Activated effector memory CD4-positive, alpha-beta T cell treated with anti-CD3 and anti-CD28 coated beads, Interleukin-2, amount 50 U/mL, for 16 hours (primary cell): ENCODE data around the gene EHD1.

Experiments used
- DNase-seq: peaks from one replicate; pipeline ENCODE4 v3.0.0-alpha.2; 2020

Gene EHD1

DNA sequence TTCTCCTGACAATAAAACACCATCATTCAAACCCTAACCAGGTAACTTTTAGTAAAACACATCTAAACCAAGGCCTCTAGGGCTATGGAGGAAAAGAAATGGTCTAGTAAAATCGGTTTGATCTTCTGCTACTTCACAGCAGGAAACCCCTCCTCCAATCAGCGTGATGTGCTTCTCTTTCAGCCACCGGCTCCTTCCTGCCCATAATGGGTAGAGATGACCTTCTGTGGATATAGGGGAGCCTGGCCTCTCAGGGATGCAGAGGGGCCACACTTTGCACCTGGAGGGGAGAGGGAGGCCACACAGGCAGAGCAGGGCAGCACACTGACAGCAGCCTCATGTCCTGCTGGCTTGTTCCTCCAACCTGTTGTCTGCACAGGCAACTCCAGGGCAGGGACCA lies 6.9 kb downstream of the EHD1 start:
- DNase-seq: no peak

DNA sequence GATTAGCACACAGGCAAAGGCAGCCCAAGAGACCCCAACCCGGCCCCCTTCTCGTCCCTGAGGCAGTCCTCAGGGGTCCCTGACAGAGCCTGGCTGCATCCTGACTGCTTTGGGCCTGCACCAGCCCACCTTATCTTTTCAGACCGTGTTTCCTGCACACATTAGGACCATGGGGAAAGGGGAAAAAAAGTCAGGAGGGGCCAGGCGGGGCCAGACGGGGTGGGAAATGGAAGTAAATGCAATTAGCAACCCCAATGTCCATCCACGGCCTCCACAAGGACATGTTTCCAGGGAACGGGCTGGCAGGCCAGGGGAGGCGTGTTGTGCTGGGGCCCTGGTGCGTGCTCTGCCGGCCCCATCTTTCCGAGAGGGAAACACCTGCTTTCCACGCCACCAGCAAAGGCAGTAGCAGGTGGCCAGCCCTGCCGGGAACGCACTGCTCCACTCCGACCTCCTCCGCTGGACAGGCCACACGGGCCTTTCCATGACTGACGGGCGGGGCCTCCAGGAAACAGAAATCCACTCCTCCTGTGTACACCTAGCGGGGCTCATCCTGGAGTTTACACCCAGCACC lies 7.4 kb downstream of the EHD1 start:
- no peak for DNase-seq

DNA sequence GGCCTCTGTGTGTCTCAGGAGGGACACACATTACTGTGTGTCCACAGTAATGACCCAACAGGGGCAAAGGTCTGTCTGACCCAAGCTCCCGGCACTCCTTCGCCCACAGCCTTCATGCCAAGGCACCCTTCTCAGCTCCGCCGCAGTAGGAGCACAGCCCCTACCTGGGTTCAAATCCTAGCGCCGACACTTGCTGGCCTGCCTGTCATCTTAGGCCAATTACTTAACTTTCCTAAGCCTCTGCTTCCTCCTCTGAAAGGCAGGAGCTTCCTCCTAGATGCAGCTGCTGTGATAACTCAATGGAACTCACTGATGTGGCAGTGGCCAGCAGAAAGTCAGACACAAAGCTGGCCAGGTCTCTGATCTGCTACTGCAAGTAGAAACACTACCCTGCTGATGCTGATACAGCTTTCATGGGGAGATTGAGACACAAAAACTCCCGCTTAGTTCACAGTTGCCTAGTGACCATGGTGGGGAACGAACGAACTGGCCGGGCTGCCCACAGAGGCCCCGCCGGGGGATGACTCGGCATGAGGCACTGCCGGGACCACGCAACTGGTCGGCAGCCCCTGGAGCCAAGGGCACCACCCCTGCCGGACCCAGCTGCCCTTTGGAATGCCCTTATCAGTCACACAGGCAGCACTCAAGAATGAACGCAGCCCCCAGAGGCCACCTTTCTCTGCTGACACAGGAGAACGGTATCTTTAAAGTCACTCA lies 8.1 kb downstream of the EHD1 start:
- DNase-seq: no peak

DNA sequence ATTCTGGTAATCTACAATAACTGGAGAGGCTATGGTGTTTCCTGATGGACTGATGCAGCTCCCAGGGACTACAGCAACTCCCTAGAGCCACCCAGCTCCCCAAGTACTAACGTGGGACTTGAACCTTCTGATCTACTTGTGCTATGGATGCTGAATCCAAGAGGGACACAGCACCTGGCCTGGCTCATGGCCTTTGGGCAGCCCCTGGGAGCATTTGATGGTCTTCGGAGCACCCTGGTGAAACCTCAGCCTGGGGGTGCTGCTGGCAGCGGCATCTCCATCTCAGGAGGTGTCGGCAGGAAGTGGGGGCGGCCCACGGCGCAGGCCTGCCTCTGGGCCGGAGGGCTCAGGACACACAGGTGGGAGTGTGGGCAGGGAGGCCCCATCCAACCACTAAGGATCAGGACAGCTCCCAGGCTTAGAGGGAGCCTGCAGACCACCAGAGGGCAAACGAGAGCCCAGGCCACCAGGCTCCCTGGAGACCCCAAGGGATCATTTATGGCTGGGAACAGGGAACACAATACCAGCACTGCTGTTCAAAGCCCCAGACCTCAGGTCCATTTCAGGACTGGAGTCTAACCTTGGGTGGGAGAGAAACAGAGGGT lies 8.7 kb downstream of the EHD1 start:
- DNase-seq: peak; percentile 77

DNA sequence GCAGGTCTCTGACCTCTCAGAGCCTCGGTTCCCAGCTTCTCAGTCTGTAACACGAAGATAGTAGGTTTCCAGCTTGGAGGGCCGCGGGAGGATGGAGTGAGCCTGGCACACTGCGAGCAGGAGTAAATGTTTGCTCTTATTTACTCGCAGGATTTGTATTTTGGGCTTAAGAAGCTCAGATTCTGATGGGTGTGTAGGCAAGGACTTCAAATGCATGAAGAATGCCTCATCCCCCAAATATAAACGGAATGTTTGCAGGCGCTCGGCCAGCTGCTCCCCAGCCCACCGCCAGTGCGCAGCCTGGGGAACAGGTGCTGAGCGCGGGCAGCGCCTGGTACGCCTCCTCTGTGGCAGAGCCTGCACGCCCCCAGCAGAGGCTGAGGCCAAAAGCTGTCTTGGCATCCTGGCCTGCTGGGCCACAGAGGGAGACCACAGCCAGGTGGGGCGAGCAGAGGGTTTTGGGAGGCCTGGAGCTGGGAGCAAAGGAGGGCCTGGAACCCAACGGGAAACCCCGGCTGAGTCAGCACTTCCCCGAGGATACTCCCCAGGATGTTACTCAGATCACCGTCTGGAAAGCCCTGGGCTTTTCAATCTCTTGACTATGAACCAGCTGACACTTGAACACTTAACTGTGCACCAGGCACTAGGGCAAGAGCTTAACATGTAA lies 9.4 kb downstream of the EHD1 start:
- peak; percentile 83 for DNase-seq

DNA sequence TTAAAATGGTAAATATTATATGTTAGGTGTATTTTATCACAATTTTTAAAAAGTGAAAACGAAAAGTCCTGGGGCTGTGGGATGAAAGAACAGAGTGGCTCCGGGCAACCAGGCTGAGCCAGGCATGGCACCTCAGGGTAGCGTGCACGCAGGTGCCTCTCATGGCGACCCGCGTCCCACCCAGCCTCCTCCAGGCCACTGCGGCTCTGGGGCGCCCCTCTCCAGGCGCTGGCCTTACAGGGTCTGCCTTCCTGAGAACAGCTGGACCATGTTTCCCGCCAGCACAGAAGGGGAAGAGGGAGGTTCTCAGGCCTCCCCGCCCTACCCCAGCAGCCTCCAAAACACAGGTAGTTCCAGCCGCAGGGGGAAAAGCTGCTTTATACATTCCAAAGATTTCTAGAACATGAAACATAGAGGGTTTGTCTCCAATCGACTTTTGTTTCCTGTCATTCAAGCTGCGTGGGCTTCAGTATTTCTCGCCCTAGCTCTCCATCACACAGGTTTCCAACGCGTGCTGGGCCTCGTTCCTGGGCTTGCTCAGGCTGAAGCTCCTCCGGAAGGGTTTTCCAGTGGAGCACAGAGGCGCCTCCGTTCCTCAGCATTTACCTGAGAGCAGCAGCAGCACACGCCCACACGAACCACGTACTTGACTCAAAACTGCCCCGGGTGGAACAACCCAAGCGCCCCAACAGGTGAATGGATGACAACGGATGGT lies 10.5 kb downstream of the EHD1 start:
- DNase-seq: no peak

DNA sequence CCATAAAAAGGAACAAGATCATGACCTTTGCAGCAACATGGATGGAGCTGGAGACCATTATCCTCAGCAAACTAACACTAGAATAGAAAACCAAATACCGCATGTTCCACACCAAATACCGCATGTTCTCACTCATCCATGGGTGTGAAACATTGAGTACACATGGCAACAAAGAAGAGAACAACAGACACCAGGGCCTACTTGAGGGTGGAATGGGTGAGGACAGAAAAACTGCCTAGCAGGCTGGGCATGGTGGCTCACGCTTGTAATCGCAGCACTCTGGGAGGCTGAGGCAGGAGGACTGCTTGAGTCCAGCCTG lies 12.3 kb downstream of the EHD1 start:
- DNase-seq: no peak

DNA sequence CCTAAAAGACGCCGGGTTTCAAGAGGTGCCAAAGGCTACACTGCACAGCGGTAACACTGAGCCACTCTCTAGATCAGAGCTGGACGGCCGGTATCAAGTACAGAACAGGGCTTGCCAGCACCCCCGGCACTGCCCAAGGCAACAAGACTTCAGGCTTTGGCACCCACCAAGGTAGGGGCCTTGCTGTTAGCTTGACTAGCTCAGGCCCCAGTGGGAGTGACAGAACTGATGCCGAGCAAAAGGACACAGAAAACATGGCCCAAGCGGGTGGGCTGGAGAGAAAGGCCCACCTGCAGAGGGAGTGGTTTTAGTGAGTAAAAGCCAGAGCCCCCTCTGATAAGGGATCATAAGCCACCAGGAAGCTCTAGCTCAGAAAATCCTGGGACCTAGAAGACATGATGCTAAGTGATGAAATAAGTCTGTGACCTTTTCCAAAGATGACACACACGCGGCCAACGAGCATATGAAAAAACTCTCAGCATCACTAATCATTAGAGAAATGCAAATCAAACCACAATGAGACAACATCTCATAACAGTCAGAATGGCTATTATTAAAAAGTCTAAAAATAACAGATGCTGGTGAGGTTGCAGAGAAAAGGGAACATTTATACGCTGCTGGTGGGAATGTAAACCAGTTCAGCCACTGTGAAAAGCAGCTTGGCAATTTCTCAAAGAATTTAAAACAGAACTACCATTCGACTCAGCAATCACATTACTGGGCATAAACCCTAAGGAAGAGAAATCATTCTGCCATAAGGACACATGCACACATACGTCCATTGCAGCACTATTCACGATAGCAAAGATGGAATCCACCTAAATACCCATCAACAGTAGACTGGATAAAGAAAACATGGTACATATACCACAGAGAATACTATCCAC lies 12.9 kb downstream of the EHD1 start:
- peak; percentile 79 for DNase-seq

DNA sequence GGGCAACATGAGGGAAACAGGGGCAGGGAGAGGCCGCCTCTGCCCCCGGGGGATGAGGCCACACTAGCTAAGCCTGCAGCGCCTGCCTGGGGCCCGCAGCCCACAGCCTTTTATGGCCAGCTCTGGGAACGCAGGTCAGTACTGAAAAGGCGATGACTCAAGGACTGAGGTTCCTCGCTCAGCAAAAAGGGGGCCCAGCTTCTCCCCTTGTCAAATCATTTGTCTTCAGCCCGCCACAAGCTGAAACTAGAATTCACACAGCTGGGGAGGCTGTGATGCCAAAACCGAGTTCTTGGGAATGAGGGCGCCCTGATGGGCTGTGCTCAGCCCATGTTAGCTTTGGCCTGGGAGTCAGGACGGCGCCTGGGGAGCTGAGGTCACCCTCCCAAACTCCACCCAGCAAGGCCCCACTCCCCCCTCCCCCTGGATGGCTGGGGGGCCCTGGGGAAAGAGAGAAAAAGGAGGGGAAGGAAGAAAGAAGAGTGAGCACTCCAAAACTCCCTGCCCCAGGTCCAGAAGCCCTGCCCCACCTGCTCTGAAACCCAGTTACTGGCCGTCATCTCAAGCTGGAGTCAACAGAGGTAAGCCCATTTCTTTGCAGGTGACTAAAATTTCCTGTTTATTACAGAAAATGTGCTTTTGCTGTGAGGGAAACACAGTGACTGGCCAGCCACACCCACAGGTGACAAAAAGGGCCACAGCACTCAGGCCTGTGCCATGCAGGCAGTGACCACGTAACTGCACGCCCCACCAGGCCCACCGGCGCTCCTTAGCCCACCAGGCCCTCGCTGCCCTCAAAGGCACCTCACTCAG lies 13.7 kb downstream of the EHD1 start:
- peak; percentile 80 for DNase-seq

DNA sequence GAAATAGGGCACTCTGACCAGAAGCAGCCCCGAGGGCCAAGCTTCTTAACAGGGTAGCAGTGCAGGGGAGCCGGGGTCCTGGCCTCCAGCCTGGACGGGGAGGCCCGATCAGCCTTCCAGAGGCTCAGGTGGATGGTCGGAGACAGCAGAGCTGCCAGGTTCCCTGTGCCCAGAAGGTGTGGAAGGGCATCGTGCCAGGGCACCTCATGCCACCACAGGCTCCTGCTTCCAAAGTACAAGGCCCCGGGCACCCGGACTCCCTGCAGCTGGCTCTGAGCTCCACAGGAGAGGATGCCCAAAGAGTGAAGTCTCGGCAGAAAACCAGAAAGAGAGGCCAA lies 14.3 kb downstream of the EHD1 start:
- no peak for DNase-seq

DNA sequence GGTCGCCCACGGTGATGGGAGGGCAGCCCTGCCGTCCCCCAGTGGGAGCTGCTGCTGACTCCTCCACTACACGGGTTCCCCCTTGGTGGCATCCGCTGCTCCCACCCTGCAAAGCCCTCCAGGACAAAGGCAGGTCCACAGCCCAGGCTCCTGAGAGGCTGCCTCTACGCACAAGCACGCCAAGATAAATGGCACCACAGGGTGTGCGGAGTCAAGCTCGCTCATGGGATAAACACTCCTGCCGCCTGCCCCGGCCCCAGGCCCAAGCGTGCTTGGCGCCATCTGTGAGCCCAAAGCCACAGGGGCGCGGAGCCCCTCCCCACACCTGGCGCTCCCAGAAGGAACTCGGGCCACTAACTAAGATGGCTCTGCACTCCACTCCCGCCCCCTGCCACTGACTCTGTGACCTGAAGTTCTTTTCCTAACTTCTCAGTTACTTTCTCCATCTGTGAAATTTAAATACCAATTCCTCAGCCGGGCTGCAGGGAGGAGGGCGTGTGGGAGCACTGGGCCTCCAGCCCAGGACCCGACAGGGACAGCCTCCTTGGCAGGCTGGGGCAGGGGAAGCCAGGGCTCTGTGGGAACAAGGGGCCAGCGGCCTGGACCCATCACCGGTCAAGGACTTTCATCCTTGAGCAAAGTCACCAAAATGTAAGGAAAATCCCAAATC lies 14.9 kb downstream of the EHD1 start:
- no peak for DNase-seq

DNA sequence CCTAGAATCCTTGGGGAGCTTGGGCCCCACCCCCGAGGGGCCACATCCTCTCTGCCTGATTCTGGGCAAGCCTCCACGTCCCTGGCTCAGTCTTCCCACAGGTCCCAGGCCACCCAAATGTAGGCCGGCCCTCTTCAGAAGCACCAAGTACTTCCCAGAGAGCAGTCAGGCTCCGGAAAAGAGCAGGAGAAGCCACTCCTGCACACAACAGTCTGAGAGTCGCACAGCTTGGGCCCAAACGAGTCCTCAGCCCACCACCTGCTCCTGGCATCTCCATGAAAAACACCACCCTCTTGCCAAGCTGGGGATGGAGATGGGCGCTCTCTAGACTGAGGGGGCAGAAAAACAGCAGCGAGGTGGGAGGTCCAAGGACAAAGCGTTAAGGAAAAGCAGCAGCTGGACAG lies 15.4 kb downstream of the EHD1 start:
- no peak for DNase-seq

DNA sequence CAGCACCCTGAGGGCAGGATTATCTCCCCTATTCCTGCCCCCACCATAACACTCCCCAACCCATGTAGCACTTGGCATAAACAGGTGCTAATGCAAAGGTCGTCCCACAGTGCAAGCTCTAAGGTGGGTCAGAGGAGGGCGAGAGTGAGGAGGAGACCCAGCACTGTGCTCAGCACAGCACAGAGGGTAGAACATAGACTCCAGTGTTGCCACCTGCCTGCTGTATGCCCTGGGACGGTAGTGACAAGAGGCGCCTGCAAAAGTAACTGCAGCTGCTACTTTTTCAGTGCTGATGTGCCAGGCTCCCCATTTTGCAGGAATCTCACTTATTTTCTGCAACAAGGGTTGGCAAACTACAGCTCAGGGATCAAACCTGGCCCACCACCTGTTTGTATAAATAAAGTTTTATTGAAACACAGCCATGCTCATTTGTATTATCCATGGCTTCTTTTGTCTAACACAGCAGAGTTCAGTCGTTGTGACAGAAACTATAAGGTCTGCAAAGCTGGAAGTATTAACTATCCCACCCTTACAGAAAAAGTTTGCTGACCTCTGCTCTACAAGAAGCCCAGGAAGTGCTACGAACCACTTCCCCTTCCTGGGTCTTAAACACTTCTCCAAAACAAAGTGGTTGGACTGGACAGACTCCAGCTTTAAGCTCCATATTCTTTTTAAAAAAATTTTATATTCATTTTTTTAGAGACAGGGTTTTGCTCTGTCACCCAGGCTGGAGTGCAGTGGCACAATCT lies 17.0 kb downstream of the EHD1 start:
- no peak for DNase-seq

DNA sequence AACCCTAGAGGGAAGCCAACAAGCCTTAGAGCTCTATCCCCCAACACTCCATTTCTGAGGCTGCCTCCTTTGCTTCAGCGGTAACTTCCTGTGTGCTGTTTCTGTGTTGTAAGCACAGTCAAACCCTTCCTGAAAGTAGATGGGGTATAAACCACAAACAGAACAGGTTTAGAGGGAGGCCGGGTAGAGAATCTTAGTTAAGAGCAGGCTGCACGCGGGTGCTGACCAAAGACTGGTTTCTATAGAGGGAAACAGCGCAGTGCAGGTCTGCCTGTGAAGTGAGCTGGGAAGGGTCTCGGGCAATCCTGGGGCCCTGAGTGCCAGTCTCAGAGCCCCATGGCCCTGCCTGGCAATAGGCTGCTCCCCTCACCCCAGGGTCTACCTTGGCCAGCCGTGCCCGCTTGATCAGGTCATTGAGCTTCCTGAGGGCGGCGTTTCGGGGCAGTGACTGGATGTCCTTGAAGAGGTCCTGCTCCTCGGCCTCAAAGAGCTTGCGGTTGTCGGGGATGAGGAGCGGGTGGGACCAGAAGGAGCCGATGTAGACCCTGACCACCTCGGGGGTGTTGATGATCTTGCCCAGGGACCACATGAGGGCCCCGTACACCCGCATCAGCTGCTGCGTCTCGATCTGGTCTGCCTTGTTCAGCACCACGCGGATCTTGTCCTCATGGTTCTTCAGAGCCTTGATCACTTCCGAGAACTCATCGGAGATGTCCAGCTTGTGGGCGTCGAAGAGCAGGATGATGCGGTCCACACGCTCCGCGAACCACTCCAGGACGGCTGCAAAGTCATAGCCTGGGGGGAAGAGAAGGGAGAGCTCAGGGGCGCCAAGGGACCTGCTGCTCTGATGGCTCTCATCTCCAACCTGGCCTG lies 18.6 kb downstream of the EHD1 start:
- peak; percentile 84 for DNase-seq

DNA sequence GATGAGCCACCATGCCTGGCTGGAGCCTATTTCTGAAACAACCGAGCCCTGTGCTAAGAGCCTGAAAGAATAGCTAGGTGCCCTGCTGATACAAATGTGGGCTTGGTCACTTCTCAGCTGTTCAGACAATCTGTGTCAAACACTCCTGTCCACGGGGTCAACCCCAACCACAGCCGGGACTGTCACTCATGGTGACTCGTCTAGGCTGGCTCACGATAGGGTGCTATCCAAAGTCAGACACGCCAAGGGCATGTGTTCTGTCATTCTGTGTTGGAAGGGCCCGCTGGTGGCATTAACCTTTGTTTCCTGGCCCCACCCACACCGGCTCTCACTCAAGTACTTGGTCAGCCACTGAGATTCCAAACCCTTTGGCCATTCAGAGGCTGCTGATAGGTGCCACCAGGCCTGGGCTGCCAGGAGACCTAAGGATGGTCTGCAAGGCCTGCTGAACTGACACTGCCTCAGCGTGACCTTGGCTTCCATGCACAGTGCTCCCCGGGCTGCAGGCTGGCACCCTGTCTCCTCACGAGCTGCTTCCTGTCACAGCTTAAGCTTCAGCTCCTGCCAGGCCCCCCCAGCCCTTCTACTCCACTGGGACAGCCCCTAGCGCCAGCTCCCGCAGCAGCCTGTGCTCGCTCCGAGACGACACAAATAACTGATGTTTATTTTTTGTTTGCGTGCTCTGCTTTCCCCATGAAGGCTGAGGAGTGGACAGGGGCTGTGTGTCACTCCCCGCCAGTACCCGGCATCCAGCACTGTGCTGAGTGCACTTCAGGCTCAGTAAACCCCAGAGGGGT lies 19.8 kb downstream of the EHD1 start:
- peak; percentile 87 for DNase-seq

DNA sequence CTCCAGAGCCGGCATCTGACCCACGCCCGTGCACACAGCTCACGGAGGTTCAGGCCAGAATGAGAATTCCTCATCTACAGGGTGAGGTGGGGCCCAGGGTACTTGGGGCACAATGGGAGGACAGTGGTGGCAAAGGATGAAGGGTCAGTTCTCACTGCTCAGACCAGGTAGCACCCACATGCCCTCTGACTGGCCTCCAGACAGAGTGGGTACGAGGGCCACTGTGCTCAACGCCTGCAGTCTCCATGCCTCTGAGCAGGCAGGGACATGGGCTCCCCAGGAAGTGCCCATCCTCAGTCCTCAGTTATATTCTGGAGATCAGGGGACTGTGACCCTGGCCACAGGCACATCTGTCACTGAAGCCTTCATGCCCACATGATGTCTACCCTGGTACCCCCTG lies 20.9 kb downstream of the EHD1 start:
- DNase-seq: no peak

DNA sequence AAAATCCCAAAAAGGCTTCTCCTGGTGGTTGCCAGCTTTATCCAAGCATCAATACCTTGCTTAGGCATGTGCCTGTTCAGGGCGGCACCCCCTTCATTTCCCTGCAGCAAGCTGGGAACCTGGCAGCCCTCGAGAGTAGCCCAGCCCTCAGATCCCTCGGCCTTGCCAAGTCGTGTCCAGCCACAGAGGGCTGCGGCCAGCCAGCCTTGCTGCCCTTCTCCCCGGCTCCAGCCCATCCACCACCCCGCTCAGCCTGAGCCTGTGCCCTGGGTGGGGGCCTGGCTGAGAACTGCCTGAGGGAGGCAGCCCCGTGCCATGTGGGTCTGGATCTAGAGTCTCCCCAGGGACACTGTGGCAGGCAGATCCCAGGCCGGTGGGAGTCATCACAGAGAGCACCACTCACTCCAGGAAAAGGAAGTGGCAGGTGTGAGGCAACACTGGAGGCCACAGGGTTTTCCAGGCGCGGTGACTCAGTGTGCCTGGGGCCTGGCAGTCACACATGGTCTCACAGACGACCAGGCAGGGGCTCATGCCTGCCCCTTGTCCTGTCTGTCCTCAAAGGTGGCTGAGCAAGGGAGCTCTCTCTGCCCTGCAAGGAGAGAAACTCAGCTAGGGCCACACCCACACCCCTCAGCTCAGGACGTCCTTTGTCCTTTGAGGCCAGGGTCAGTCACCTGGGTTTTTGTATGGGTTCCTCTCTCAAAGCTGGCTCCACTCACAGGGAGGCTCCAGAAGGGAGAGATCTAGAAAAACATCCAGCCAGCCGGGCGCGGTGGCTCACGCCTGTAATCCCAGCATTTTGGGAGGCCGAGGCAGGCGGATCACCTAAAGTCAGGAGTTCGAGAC lies 21.8 kb downstream of the EHD1 start:
- peak; percentile 84 for DNase-seq
